ENCODE measurements around the gene RRP36.
A peak's percentile ranks its signal among the peaks of the same experiment; 100 is the strongest.

The RRP36 gene

GRCh38 chr6:43060755-43061633 is 39.6 kb downstream of the RRP36 start:
- no peaks in the 10 kb centered on the region for H3K9me3 ChIP-seq (ENCODE audit: control insufficient read depth in 1 of 2, low read length in 2 of 2)
- H3K4me1 ChIP-seq (ENCODE audit: control insufficient read depth in 1 of 2, insufficient read depth in 2 of 2, low read length in 2 of 2), result peaks cover 15 to 26% of the 10 kb centered on the region in 2 donors
- H3K36me3 ChIP-seq (ENCODE audit: control insufficient read depth in 1 of 2, insufficient read depth in 2 of 2, low read length in 2 of 2), result peaks cover 23 to 40% of the 10 kb centered on the region in 2 donors
- H3K9ac ChIP-seq (ENCODE audit: low read depth in 1 of 2, low read length in 2 of 2), result peak overlapping the region; percentile 40 to 89
- H3K27ac ChIP-seq (ENCODE audit: low read depth, low read length), result no peak overlapping the region
- H3K4me3 ChIP-seq (ENCODE audit: low read depth in 1 of 2, low read length in 2 of 2), result peak overlapping the region; percentile 88 to 92
- no peaks in the 10 kb centered on the region for H3K27me3 ChIP-seq (ENCODE audit: control insufficient read depth in 1 of 2, insufficient read depth in 2 of 2, low read length in 2 of 2)

DNA sequence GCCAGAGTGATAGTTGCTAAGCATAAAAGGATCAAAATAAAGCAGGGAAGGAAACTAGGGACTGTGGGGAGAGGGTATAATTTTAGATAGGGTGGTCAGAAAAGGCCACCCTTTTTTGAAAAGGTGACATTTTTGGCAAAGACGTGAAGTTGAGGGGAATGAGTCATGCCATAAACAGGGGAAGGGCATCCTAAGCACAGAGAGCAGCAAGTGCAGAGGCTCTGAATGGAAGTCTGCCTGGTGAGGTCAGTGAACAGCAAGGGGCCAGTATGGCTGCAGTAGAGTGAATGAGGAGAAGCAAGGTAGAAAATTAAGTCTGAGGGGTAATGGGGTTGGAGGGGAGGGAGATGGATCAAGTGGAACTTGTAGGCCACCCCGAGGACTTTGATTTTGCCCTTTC is 40.4 kb downstream of the RRP36 start:
- peak overlapping the region in 1 of 2 donors; percentile 89 for H3K9ac ChIP-seq (ENCODE audit: low read depth in 1 of 2, low read length in 2 of 2)
- H3K4me1 ChIP-seq (ENCODE audit: control insufficient read depth in 1 of 2, insufficient read depth in 2 of 2, low read length in 2 of 2), result peaks cover 15 to 26% of the 10 kb centered on the region in 2 donors
- H3K27ac ChIP-seq (ENCODE audit: low read depth, low read length), result no peak overlapping the region
- H3K4me3 ChIP-seq (ENCODE audit: low read depth in 1 of 2, low read length in 2 of 2), result peak overlapping the region; percentile 88 to 92
- H3K27me3 ChIP-seq (ENCODE audit: control insufficient read depth in 1 of 2, insufficient read depth in 2 of 2, low read length in 2 of 2), result no peaks in the 10 kb centered on the region
- no peaks in the 10 kb centered on the region for H3K9me3 ChIP-seq (ENCODE audit: control insufficient read depth in 1 of 2, low read length in 2 of 2)
- H3K36me3 ChIP-seq (ENCODE audit: control insufficient read depth in 1 of 2, insufficient read depth in 2 of 2, low read length in 2 of 2), result peaks cover 26 to 44% of the 10 kb centered on the region in 2 donors

DNA sequence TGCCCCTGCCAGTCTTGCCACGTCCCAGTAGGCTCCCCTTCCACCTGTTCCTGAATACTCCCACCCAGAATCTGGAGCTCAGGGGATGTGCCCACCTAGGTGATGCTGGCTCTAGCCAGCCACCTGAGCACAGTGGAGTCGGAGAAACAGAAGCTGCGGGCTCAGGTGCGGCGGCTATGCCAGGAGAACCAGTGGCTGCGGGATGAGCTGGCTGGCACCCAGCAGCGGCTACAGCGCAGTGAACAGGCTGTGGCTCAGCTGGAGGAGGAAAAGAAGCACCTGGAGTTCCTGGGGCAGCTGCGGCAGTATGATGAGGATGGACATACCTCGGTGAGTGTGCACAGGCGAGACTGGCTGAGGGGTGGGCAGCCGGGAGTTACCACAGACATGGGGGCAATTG is 41.4 kb downstream of the RRP36 start:
- Histone ChIP-seq H3K4me1 (ENCODE audit: control insufficient read depth in 1 of 2, insufficient read depth in 2 of 2, low read length in 2 of 2) (peaks cover 13 to 26% of the 10 kb centered on the region in 2 donors), H3K9me3 (ENCODE audit: control insufficient read depth in 1 of 2, low read length in 2 of 2) (no peaks in the 10 kb centered on the region), H3K27ac (ENCODE audit: low read depth, low read length) (no peak overlapping the region), H3K27me3 (ENCODE audit: control insufficient read depth in 1 of 2, insufficient read depth in 2 of 2, low read length in 2 of 2) (no peaks in the 10 kb centered on the region), H3K9ac (ENCODE audit: low read depth in 1 of 2, low read length in 2 of 2) (no peak overlapping the region), H3K36me3 (ENCODE audit: control insufficient read depth in 1 of 2, insufficient read depth in 2 of 2, low read length in 2 of 2) (peaks cover 26 to 40% of the 10 kb centered on the region in 2 donors), H3K4me3 (ENCODE audit: low read depth in 1 of 2, low read length in 2 of 2) (no peak overlapping the region)

- no peak overlapping the region for H3K4me3 ChIP-seq (ENCODE audit: low read depth in 1 of 2, low read length in 2 of 2)
- H3K9ac ChIP-seq (ENCODE audit: low read depth in 1 of 2, low read length in 2 of 2), result no peak overlapping the region
- peaks cover 35 to 50% of the 10 kb centered on the region in 2 donors for H3K36me3 ChIP-seq (ENCODE audit: control insufficient read depth in 1 of 2, insufficient read depth in 2 of 2, low read length in 2 of 2)
- no peak overlapping the region for H3K27ac ChIP-seq (ENCODE audit: low read depth, low read length)
- H3K4me1 ChIP-seq (ENCODE audit: control insufficient read depth in 1 of 2, insufficient read depth in 2 of 2, low read length in 2 of 2), result no peaks in the 10 kb centered on the region
- no peaks in the 10 kb centered on the region for H3K9me3 ChIP-seq (ENCODE audit: control insufficient read depth in 1 of 2, low read length in 2 of 2)
- H3K27me3 ChIP-seq (ENCODE audit: control insufficient read depth in 1 of 2, insufficient read depth in 2 of 2, low read length in 2 of 2), result no peaks in the 10 kb centered on the region
These were observed 48.7 kb downstream of the RRP36 start for GRCh38 chr6:43070028-43070632.

- Histone ChIP-seq H3K9me3 (ENCODE audit: control insufficient read depth in 1 of 2, low read length in 2 of 2) (no peaks in the 10 kb centered on the region), H3K27ac (ENCODE audit: low read depth, low read length) (no peak overlapping the region), H3K9ac (ENCODE audit: low read depth in 1 of 2, low read length in 2 of 2) (no peak overlapping the region), H3K4me3 (ENCODE audit: low read depth in 1 of 2, low read length in 2 of 2) (no peak overlapping the region), H3K4me1 (ENCODE audit: control insufficient read depth in 1 of 2, insufficient read depth in 2 of 2, low read length in 2 of 2) (peaks cover 4 to 11% of the 10 kb centered on the region in 2 donors), H3K27me3 (ENCODE audit: control insufficient read depth in 1 of 2, insufficient read depth in 2 of 2, low read length in 2 of 2) (peaks cover 0 to 7% of the 10 kb centered on the region in 2 donors), H3K36me3 (ENCODE audit: control insufficient read depth in 1 of 2, insufficient read depth in 2 of 2, low read length in 2 of 2) (peaks cover 19 to 33% of the 10 kb centered on the region in 2 donors)
These were observed 53.6 kb downstream of the RRP36 start for GRCh38 chr6:43074847-43075669.

GRCh38 chr6:43075670-43076463 is 54.4 kb downstream of the RRP36 start, which contains the start of gene PTK7:
Gene PTK7 (plus strand): TSS chr6:43076314. CDS start chr6:43076489, 175 bp downstream.
- Histone ChIP-seq H3K4me3 (ENCODE audit: low read depth in 1 of 2, low read length in 2 of 2) (peak within 1 kb of the TSS; percentile 68 to 74), H3K9me3 (ENCODE audit: control insufficient read depth in 1 of 2, low read length in 2 of 2) (no peaks in the 10 kb centered on the region), H3K4me1 (ENCODE audit: control insufficient read depth in 1 of 2, insufficient read depth in 2 of 2, low read length in 2 of 2) (peaks cover 4 to 11% of the 10 kb centered on the region in 2 donors), H3K27ac (ENCODE audit: low read depth, low read length) (peak within 1 kb of the TSS; percentile 14), H3K9ac (ENCODE audit: low read depth in 1 of 2, low read length in 2 of 2) (peak within 1 kb of the TSS; percentile 32 to 48), H3K36me3 (ENCODE audit: control insufficient read depth in 1 of 2, insufficient read depth in 2 of 2, low read length in 2 of 2) (peaks cover 13 to 27% of the 10 kb centered on the region in 2 donors), H3K27me3 (ENCODE audit: control insufficient read depth in 1 of 2, insufficient read depth in 2 of 2, low read length in 2 of 2) (peaks cover 0 to 7% of the 10 kb centered on the region in 2 donors)

- H3K27ac ChIP-seq (ENCODE audit: low read depth, low read length), result peak overlapping the region; percentile 14
- peaks cover 0 to 7% of the 10 kb centered on the region in 2 donors for H3K27me3 ChIP-seq (ENCODE audit: control insufficient read depth in 1 of 2, insufficient read depth in 2 of 2, low read length in 2 of 2)
- H3K9ac ChIP-seq (ENCODE audit: low read depth in 1 of 2, low read length in 2 of 2), result peak overlapping the region; percentile 32 to 48
- peaks cover 8 to 21% of the 10 kb centered on the region in 2 donors for H3K36me3 ChIP-seq (ENCODE audit: control insufficient read depth in 1 of 2, insufficient read depth in 2 of 2, low read length in 2 of 2)
- H3K9me3 ChIP-seq (ENCODE audit: control insufficient read depth in 1 of 2, low read length in 2 of 2), result no peaks in the 10 kb centered on the region
- peak overlapping the region; percentile 68 to 74 for H3K4me3 ChIP-seq (ENCODE audit: low read depth in 1 of 2, low read length in 2 of 2)
- peaks cover 4 to 11% of the 10 kb centered on the region in 2 donors for H3K4me1 ChIP-seq (ENCODE audit: control insufficient read depth in 1 of 2, insufficient read depth in 2 of 2, low read length in 2 of 2)
These were observed 55.3 kb downstream of the RRP36 start for GRCh38 chr6:43076464-43077332.

GRCh38 chr6:43077333-43077809 is 55.9 kb downstream of the RRP36 start:
- Histone ChIP-seq H3K4me3 (ENCODE audit: low read depth in 1 of 2, low read length in 2 of 2) (peak overlapping the region; percentile 68 to 74), H3K27ac (ENCODE audit: low read depth, low read length) (peak overlapping the region; percentile 14), H3K27me3 (ENCODE audit: control insufficient read depth in 1 of 2, insufficient read depth in 2 of 2, low read length in 2 of 2) (peaks cover 0 to 7% of the 10 kb centered on the region in 2 donors), H3K36me3 (ENCODE audit: control insufficient read depth in 1 of 2, insufficient read depth in 2 of 2, low read length in 2 of 2) (peaks cover 5 to 15% of the 10 kb centered on the region in 2 donors), H3K9ac (ENCODE audit: low read depth in 1 of 2, low read length in 2 of 2) (peak overlapping the region; percentile 18 to 48), H3K9me3 (ENCODE audit: control insufficient read depth in 1 of 2, low read length in 2 of 2) (no peaks in the 10 kb centered on the region), H3K4me1 (ENCODE audit: control insufficient read depth in 1 of 2, insufficient read depth in 2 of 2, low read length in 2 of 2) (peaks cover 4 to 11% of the 10 kb centered on the region in 2 donors)

Measured in duodenal mucosa (tissue), 2 donors.